Endodermal cell (in vitro differentiated cells): ENCODE results near the gene FANCL. TPM values are rescaled to one million over a fixed set of nuclear protein-coding genes. Genes with fewer than 3 reads are reported as not detected.

Experiments used
- DNase-seq: peaks from one replicate; pipeline ENCODE4 v3.0.0-alpha.2; 2017
- H3K27ac ChIP-seq: 2 replicates; pipeline ENCODE4 v1.5.1; 2013; ENCODE audit warnings: mild to moderate bottlenecking, low read depth, low read length, moderate library complexity
- H3K27me3 ChIP-seq: 2 replicates; pipeline ENCODE4 v1.6.1; 2013; ENCODE audit warnings: mild to moderate bottlenecking, low read length, moderate library complexity; ENCODE audit not compliant: insufficient read depth, control insufficient read depth, poor library complexity, severe bottlenecking
- H3K36me3 ChIP-seq: 2 replicates; pipeline ENCODE4 v1.7.0; 2013; ENCODE audit warnings: mild to moderate bottlenecking, low read length, moderate library complexity; ENCODE audit not compliant: control insufficient read depth, insufficient read depth
- H3K4me1 ChIP-seq: one replicate; pipeline ENCODE4 v1.7.0; 2013; ENCODE audit warnings: low read length; ENCODE audit not compliant: control insufficient read depth, insufficient read depth
- H3K4me3 ChIP-seq: 2 replicates; pipeline ENCODE4 v1.5.1; 2013; ENCODE audit warnings: mild to moderate bottlenecking, low read length, moderate library complexity
- H3K9ac ChIP-seq: 2 replicates; pipeline ENCODE4 v1.6.1; 2013; ENCODE audit warnings: mild to moderate bottlenecking, low read length, moderate library complexity; ENCODE audit not compliant: poor library complexity, severe bottlenecking; ENCODE audit errors: extremely low read depth
- H3K9me3 ChIP-seq: 2 replicates; pipeline ENCODE4 v1.6.1; 2013; ENCODE audit warnings: mild to moderate bottlenecking, low read length, moderate library complexity; ENCODE audit not compliant: control insufficient read depth
- H3K27ac Mint-ChIP-seq: 2 replicates; pipeline ENCODE4 v1.8.0; 2020; ENCODE audit warnings: mixed read lengths
- H3K27me3 Mint-ChIP-seq: 2 replicates; pipeline ENCODE4 v1.8.0; 2021; ENCODE audit warnings: mild to moderate bottlenecking, mixed read lengths; ENCODE audit not compliant: insufficient read depth
- H3K36me3 Mint-ChIP-seq: 2 replicates; pipeline ENCODE4 v1.8.0; 2020; ENCODE audit warnings: low read depth, mixed read lengths
- H3K4me1 Mint-ChIP-seq: 2 replicates; pipeline ENCODE4 v1.8.0; 2020; ENCODE audit warnings: mixed read lengths
- H3K4me3 Mint-ChIP-seq: 2 replicates; pipeline ENCODE4 v1.8.0; 2020; ENCODE audit warnings: mild to moderate bottlenecking, moderate library complexity, mixed read lengths
- H3K9me3 Mint-ChIP-seq: 2 replicates; pipeline ENCODE4 v1.8.0; 2020; ENCODE audit warnings: mild to moderate bottlenecking, mixed read lengths
- WGBS, 2 experiments: methylation state at CpG; one replicate each; pipeline versions ENCODE4 v1.1.5 to v1.1.7; 2013; ENCODE audit warnings: missing lambda C conversion rate in 2 of 2, mixed read lengths in 1 of 2; ENCODE audit not compliant: insufficient coverage in 1 of 2, insufficient read length in 1 of 2; 5-methylcytosine and 5-hydroxymethylcytosine counted together
- total RNA-seq, 2 donors: library from RNA; stranded (reverse); fragmentation: NEBNext Ultra II Directional in 1 of 2; extraction: Animal tissue kit (Norgen Biotek cat#: 25700) in 1 of 2; gene quantifications; 2 replicates in 1 of 2; 3 replicates in 1 of 2; pipeline ENCODE4 v1.2.1, GENCODE V29; 2021
- TF ChIP-seq, protein P1 (sequence below): fragments of 200-600 bp; sonication (generic); conservative IDR thresholded peaks from 2 replicates; pipeline ENCODE4 v1.5.0; 2021; ENCODE audit warnings: antibody characterized with exemption, mild to moderate bottlenecking

FANCL gene
- total RNA-seq, 2 donors from 2014 or later, result 64.0 to 85.2 TPM

GRCh38 chr2:58135861-58136260 is 105.3 kb downstream of the FANCL start:
- Histone ChIP-seq H3K27me3 (no peaks in the 10 kb centered on the region), H3K4me1 (no peaks in the 10 kb centered on the region), H3K27ac (no peak overlapping the region), H3K9me3 (no peaks in the 10 kb centered on the region), H3K4me3 (no peak overlapping the region), H3K36me3 (peaks cover 20% of the 10 kb centered on the region), H3K9ac (no peak overlapping the region)
- 89% methylated on average over 2 of the region's 2 CpGs; no CpG with 5 or more reads in 1 of the 2 experiments for WGBS, 2 experiments
- Mint-ChIP-seq H3K9me3 (no peaks in the 10 kb centered on the region), H3K27ac (no peak overlapping the region), H3K4me3 (no peak overlapping the region), H3K27me3 (no peaks in the 10 kb centered on the region), H3K36me3 (peaks cover 20% of the 10 kb centered on the region), H3K4me1 (peaks cover 2% of the 10 kb centered on the region)
- no peak for DNase-seq
- TF ChIP-seq, protein P1, sequence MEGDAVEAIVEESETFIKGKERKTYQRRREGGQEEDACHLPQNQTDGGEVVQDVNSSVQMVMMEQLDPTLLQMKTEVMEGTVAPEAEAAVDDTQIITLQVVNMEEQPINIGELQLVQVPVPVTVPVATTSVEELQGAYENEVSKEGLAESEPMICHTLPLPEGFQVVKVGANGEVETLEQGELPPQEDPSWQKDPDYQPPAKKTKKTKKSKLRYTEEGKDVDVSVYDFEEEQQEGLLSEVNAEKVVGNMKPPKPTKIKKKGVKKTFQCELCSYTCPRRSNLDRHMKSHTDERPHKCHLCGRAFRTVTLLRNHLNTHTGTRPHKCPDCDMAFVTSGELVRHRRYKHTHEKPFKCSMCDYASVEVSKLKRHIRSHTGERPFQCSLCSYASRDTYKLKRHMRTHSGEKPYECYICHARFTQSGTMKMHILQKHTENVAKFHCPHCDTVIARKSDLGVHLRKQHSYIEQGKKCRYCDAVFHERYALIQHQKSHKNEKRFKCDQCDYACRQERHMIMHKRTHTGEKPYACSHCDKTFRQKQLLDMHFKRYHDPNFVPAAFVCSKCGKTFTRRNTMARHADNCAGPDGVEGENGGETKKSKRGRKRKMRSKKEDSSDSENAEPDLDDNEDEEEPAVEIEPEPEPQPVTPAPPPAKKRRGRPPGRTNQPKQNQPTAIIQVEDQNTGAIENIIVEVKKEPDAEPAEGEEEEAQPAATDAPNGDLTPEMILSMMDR, result no peak

DNA sequence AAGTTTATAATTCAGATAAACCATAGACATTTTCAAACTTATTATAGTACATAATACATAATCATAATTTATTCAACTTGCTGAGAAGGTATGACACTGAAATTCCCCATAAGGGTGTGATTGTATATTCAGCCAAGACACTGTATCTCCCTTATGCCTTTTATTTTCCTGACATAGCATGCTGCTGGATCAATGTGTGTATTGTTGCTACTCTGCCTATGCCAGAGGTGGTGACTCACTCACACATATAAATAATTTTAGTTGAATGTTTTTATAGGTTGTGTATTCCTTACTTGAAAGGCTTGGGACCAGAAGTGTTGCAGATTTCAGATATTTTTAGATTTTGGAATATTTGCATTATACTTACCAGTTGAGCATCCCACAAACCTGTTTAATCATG is 107.7 kb downstream of the FANCL start:
- Mint-ChIP-seq H3K27me3 (no peaks in the 10 kb centered on the region), H3K27ac (no peak overlapping the region), H3K36me3 (peaks cover 20% of the 10 kb centered on the region), H3K4me3 (no peak overlapping the region), H3K4me1 (peaks cover 2% of the 10 kb centered on the region), H3K9me3 (no peaks in the 10 kb centered on the region)
- H3K4me3 ChIP-seq, result no peak overlapping the region
- TF ChIP-seq, protein P1, result no peak
- no peaks in the 10 kb centered on the region for H3K27me3 ChIP-seq
- no peak overlapping the region for H3K9ac ChIP-seq
- H3K9me3 ChIP-seq, result no peaks in the 10 kb centered on the region
- no peak for DNase-seq
- no peak overlapping the region for H3K27ac ChIP-seq
- H3K4me1 ChIP-seq, result no peaks in the 10 kb centered on the region
- H3K36me3 ChIP-seq, result peaks cover 9% of the 10 kb centered on the region

DNA sequence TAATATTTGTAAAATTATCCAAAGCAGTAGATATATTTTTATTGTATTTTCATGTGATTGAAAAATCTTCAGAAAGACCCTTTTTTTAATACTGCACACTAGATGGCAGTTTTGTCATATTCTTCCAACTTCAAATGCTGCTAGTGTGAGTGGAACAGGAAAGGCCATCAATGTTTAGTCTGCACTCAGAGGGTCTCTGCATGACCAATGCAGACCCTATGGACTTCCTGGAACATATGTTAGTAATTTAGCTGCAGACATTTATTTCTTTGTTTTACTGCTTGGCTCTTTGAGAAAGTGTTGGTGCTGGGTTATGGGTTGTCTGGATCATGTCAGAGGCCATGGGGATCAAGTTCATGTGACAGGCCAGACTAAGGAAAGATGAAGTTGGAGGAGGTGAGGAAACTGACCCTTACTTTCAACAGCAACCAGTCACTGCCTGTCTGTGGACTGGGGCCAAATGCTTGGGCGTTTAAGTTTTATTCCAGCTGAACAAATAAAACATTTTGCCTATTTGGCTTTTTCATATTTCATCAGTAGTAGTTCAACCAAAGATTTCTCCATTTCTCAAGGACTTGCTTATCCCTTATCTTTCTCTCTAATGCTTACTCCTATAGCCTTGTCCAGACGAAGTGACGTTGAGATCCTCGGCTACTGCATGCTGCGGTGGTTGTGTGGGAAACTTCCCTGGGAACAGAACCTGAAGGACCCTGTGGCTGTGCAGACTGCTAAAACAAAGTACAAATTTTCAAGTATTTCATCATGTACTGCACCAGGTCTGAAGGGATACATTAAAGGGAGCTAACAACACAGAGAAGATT is 109.7 kb downstream of the FANCL start:
- TF ChIP-seq, protein P1, result no peak
- Histone ChIP-seq H3K27ac (no peak overlapping the region), H3K27me3 (no peaks in the 10 kb centered on the region), H3K9me3 (no peaks in the 10 kb centered on the region), H3K36me3 (peaks cover 9% of the 10 kb centered on the region), H3K4me3 (no peak overlapping the region), H3K4me1 (no peaks in the 10 kb centered on the region), H3K9ac (no peak overlapping the region)
- DNase-seq, result no peak
- 94 to 100% methylated on average over 3 to 5 of the region's 5 CpGs for WGBS, 2 experiments
- H3K4me1 Mint-ChIP-seq, result no peaks in the 10 kb centered on the region
- H3K9me3 Mint-ChIP-seq, result no peaks in the 10 kb centered on the region
- no peak overlapping the region for H3K27ac Mint-ChIP-seq
- no peaks in the 10 kb centered on the region for H3K27me3 Mint-ChIP-seq
- peaks cover 19% of the 10 kb centered on the region for H3K36me3 Mint-ChIP-seq
- H3K4me3 Mint-ChIP-seq, result no peak overlapping the region
